GM15510 (cell line): ENCODE measurements around the gene CCDC85C.

Experiments used
- POLR2A ChIP-seq: IDR thresholded peaks from 3 replicates; pipeline ENCODE4 v1.6.1; 2011; ENCODE audit warnings: borderline replicate concordance; ENCODE audit not compliant: insufficient read length; ENCODE audit errors: extremely low read depth

CCDC85C gene

DNA sequence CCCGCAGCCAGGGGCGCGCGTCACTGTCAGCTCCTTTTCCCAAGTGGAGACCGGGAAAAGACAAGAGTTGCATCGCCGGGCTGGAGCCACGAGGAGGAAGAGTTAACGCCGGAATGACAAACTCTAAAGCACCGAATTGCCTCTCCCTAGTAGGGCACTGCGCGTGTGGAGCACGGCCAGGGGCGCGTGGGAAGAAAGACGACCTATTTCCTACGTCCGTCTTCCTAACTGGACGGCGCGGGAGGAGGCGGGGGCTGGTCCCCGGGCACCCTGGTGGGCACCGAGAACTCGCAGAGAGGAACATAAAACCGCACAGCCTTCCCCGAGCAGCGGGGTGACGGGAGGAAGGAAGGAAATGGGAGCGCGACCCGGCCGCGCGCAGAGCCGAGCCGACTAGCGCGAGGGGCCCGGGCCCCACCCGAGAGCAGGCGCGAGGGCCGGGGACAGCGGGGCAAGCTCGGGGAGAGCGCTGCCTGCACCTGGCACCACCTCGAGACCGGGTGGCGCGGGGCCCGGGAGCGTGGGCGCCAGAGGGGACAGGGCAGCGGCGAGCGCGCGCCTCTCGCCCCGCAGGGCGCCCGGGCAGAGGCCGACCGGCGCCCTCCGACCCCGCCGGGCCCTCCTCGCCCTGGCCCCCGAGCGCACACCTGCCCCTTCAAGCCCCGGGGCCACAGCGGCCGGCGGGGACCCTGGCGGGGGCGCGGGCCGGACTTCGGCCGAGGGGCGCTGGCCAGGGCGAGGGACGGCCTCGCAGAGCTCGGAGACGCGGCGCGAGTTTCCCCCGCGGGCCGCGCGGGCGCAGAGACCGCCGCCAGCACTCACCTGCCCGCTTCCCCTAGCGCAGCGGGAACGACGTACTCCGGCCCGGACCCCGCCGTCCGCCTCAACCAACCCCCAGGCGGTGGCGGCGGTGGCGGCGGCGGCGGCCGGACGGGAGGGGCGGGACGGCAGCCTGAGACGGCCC, 123.8 kb downstream of the CCDC85C start, which contains the start of gene SETD3:
Gene SETD3 (minus strand): TSS at position 954 of the 964 bp plus-strand sequence. CDS start 15,054 bp downstream, outside the sequence.
- TF ChIP-seq POLR2A, result peak; percentile 56

DNA sequence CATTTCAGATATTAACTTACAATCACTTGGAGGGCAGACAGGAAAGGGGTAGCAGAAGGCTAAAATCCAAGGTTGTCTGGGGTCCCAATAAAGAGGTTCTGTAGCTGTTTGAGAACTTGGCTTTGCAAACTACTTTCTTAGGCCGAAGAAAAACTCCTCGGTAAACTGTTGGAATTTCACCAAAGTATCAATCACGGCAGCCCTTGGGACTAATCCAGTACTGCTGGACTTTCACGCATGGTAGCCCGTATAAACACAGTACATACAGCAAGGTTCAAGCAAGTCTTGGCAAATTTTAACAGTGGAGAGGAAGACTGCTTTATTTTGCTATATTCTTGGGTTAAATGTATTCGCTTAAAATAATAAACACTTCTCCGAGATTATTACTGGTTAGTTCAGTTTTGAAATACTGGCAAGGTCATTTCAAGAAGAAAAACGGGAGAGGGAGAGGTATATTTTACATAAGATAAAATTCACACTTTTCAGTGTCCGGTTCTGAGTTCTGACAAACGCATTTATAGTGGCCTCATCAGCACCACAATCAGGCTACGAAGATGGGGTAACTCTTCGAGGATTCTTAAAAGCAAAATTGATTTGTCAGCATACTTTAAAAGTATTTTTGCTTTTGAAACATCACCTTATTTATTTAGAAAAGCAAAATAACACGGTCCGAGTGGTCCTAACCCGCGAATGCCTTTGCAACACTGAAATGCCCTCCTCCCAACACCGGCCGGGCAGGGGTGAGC, 124.7 kb downstream of the CCDC85C start:
- no peak for TF ChIP-seq POLR2A

GRCh38 chr14:99478128-99478527, 125.9 kb downstream of the CCDC85C start:
- TF ChIP-seq POLR2A, result no peak

DNA sequence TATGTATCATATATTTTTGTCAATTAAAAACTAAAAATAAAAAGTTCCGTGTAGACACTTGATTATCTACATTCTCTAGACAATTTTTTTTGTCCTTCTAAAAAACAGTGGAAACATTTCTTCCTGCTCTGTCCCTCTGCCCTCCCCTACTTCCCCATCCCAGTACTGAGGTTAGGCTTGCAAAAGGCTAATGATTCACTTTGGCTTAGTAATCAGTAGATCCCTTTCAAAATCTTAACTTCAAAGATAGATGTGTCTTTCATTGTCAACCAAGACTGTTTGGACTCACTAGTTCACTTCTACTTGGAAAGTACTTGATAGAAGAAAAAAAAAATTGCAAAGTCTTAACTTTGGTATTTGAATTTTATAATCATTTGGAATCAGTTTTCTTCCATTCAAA, 127.1 kb downstream of the CCDC85C start:
- TF ChIP-seq POLR2A, result no peak

DNA sequence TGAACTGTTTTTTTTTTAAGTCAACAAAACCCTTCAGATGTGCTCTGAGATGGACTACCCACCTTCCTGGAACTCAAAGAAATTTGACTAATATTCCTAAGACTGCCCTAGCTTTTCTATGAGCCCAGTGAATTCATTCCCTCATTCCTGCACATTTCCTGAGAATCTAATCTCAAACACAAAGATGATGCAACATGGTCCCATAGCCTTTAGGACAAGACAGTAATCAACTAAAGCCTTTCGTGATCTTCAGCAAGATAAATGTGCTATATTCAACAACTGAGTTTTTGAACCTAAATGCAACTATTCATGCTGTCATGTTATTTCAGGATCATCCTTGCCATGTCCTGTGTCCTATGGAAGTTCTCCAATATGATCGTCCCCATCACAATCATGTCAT, 128.3 kb downstream of the CCDC85C start:
- no peak for TF ChIP-seq POLR2A

DNA sequence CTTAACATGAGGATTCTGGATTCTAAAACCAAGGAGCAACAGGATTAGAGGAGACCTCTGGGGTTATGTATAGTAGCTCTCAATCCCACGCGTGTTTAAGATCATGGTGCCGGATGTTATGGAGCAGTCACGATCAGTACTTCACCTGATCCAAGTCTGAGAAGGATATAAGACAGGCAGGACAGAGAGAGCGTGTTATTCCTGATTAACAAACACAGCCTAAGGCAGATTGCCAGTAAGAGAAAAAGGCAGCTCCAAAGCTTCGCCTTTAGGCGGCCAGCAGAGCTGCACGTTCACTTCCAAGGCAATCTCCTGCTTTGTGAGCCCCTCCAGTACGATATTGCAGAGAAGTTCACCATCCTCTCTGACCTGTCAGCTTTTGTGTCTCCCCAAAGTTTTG, 128.8 kb downstream of the CCDC85C start:
- TF ChIP-seq POLR2A, result no peak

DNA sequence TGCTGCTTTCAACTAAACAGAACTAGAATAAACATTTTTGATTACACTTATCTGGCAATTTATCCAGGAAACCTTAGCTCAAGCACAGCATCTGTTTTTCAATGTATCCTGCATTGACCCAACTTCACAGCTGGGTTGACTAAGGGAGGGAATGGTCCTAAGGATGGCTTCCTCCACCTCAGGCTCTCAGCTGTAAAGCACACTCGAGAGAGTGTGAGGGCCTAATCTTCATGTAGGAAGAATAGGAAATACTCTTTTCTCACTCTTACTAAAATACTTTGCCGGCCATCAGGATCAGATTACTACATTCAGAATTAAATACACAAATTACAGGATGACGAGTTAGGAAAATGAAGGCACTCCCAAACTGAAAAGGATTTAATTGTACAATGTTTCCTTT, 130.5 kb downstream of the CCDC85C start:
- no peak for TF ChIP-seq POLR2A

DNA sequence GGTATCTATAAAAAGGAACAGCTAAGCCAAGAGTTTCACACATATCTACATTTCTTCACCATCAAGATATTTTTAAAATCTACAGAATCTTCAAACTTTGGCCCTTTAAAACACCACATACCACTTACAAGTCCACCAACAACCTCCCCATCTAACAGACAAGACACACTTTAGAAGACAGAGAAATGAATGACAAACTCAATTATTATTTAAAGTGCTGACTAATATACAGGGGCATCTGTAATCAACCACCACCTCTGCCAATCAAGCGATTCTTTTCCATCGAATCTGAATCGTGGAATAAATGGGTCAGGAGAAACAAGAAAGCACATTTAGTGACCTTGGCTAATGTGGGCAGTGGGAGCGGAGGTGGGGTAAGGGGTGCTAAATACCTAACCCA, 131.1 kb downstream of the CCDC85C start:
- TF ChIP-seq POLR2A, result no peak

- no peak for TF ChIP-seq POLR2A
These were observed 132.3 kb downstream of the CCDC85C start for GRCh38 chr14:99471731-99472130.

- TF ChIP-seq POLR2A, result no peak
These were observed 135.0 kb downstream of the CCDC85C start for GRCh38 chr14:99468836-99469592.

DNA sequence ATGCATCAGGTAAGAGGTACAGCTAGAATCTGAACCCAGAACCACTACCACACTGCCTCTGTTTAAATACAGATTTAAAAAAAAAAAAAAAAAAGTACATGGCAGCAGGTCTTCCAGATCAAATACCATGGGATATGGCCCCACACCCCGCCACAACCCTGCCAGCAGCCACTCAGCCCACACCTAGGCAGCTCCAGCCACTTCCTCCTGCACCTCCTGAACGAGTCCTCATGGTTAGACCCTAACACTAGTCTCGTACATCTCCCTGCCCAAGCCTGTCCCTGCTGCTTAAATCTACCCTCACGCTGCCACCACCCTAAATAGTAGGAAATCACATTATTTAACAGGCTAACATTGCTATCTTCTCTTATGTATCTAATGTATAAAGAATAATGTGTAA, 135.9 kb downstream of the CCDC85C start:
- TF ChIP-seq POLR2A, result no peak

DNA sequence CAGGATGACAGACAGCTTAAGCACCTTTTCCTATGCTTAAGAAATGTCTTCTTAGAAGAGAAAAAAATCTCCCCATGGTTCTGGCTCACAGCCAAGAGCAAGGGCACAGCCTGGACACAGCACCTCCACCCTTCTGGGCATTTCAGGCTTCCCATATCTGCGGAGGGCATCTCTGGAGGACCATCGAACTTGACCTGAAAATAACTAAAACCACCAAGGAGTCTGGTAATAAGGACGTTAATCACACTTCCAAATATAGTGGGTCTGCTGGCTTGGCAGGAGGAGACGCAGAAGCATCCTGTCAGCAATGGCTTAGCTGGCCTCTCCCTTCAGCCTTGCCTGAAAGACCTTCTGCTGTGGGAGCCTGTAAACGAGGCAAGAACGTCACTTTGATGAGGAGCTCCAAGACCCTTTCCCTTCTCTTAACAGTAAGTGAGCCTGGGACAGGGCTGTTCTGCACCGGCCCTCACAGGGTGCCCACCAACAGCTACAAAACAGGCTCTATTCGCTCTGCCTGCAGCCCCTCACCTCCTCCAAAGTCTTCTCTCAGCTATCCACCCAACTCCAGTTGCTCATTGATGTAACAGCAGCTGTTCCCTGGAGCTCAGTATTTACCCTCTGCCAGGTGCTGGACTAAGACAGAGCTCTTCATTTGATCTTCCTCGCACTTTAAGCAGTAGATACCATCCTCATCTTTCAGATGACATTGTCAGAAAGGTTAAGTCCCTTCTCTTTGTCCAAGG, 136.5 kb downstream of the CCDC85C start:
- TF ChIP-seq POLR2A, result no peak

DNA sequence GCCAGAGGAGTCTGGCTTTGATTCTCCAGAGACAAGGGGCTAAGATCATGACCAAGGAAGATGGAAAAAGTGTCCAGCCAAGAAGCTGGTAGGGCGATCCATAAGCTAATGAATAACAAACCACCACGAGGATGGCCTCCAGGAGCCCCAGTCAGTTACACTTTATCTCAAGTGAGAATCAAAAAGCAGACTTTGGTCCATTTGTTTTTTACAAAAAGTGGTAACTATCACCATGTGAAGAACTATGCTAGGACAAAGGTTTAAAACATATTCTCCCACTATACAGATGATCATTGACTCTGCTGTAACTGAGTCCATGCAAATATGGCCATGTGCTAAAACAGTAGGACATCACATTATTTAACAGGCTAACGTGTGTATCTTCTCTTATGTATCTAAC, 137.2 kb downstream of the CCDC85C start:
- TF ChIP-seq POLR2A, result no peak

DNA sequence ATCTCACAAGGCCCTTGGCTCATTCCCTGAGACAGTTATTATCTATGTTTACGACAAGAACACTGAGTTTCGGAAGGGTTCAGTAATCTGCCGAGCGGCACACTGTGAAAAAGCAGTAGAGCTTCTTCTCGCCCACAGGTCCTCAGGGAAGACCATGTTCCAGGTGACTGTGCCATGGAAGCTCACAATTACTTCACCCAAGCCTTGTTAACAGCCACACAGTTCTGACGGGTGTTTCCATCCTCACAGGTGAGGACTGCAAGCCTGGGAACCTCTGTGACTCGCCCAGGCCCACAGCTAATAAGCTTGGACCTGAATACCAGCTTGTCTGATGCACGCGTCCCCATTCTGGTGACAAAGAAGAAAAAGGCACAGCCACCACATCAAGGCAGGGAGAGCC, 138.7 kb downstream of the CCDC85C start:
- TF ChIP-seq POLR2A, result no peak

GRCh38 chr14:99463974-99464373, 140.0 kb downstream of the CCDC85C start:
- TF ChIP-seq POLR2A, result no peak

DNA sequence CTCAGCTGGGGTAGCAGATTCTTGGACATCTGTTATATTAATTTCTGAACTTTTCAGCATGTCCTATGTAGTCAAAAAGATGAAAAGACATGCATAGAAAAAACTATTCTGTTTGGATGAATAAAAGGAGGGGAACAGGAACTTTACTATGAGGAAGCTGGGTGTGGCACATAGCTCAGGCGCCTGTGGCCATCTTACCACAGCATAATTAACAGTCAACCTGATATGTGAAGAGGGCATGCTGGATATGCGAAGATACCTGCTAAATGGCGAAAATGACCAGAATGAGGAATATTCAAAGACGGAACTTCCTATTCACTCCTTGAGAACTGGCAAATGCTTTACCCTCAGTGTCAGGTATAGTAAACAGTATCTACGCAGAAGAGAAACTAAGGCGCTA, 141.8 kb downstream of the CCDC85C start:
- no peak for TF ChIP-seq POLR2A
